Ascending aorta (tissue), 2 donors: ENCODE data around the gene TRAPPC12. TPM values are rescaled to one million over a fixed set of nuclear protein-coding genes. Genes with fewer than 3 reads are reported as not detected.
"Not testable (repeated sequence)": the region's sequence is repeated elsewhere in the genome, so short reads cannot be mapped to it uniquely, and the experiment has no call there.

Experiments
- DNase-seq, 2 donors: peaks; one replicate each; pipeline ENCODE4 v3.0.0-alpha.2; 2019; ENCODE audit warnings: low spot score in 2 of 2
- H3K27ac ChIP-seq, 2 donors: fragments of 200-600 bp; sonication (generic); one replicate each; pipeline ENCODE4 v1.5.1; 2016 to 2017; ENCODE audit warnings: mild to moderate bottlenecking in 1 of 2
- H3K27me3 ChIP-seq: fragments of 200-600 bp; sonication (generic); one replicate; pipeline ENCODE4 v1.5.1; 2017
- H3K36me3 ChIP-seq, 2 donors: fragments of 200-600 bp; sonication (generic); one replicate each; pipeline ENCODE4 v1.5.1; 2016
- H3K4me1 ChIP-seq, 2 donors: fragments of 200-600 bp; sonication (generic); one replicate each; pipeline ENCODE4 v1.5.1; 2016 to 2017; ENCODE audit warnings: mild to moderate bottlenecking in 1 of 2
- H3K4me3 ChIP-seq, 2 donors: fragments of 200-600 bp; sonication (generic); one replicate each; pipeline ENCODE4 v1.5.1; 2016 to 2017; ENCODE audit warnings: mild to moderate bottlenecking in 1 of 2
- H3K9me3 ChIP-seq, 2 donors: fragments of 200-600 bp; sonication (generic); one replicate each; pipeline ENCODE4 v1.5.1; 2016
- CTCF ChIP-seq, 3 experiments: fragments of 200-600 bp in 2 of 3; fragments of 450-650 bp in 1 of 3; sonication (generic) in 2 of 3; IDR thresholded peaks; one replicate each; pipeline ENCODE4 v1.5.1; 2016 to 2019; ENCODE audit warnings: antibody characterized with exemption in 3 of 3, mild to moderate bottlenecking in 1 of 3, moderate library complexity in 1 of 3
- intact Hi-C: fragments of 100-400 bp; cut with DNase I; formaldehyde crosslinking; loops from one replicate; pipeline ENCODE4 v1.15.1; 2023
- total RNA-seq: library from RNA; depleted of rRNA; stranded (reverse); fragments of >200 nt; gene quantifications from one replicate; pipeline ENCODE4 v1.1.0, GENCODE V29; 2016

TRAPPC12 gene
- total RNA-seq, 1 donor from 2014 or later = 94.0 TPM

DNA sequence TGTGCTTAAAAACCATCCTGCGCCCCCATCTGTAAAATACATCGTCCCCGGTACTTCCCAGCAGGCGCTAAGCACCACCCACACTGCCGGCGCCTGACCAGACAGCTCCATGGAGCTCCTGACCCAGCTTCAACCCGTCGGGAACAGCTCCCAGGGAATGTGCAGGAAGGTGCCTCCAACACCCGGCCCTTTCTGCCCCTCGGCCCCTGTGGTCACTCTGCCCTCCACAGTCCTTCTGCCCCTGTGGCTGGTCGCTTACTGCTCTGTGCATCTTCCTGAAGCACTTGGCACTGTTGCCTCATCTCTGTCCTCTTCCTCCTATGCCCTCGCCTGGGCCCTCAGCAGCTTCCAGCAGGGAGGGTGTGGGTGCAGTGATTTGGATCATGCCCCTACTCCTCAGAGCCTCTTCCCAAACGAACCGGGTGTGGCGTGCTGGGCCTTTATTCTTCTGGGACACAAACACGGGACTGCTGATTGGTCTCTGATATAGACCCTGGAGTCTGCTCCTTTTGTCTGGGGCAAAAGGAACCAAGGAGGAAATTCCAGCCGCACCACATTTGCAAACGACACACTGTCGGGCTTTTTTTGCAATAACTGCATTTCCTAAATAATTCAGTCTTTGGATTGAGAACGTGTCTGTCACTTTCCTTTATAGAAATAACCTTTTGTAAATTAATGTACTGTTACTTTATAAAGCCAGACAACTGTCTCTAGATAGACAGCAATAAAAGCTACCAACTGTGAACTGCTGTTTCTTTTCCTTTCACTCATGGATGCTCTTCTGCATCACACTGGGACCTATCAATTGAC, 73.9 kb downstream of the TRAPPC12 start:
- H3K9me3 ChIP-seq = no peaks in the 10 kb centered on the region
- intact Hi-C loops = no loop called here
- TF ChIP-seq CTCF (IDR thresholded peaks at IDR 0.05) = no peak
- H3K4me3 ChIP-seq = no peak overlapping the region
- H3K36me3 ChIP-seq = peaks cover 31 to 47% of the 10 kb centered on the region in 2 donors
- H3K27me3 ChIP-seq = no peaks in the 10 kb centered on the region
- DNase-seq = no peak
- H3K27ac ChIP-seq = no peak overlapping the region
- H3K4me1 ChIP-seq = no peaks in the 10 kb centered on the region

- H3K27ac ChIP-seq, H3K4me1 ChIP-seq, intact Hi-C loops, H3K4me3 ChIP-seq, H3K9me3 ChIP-seq, DNase-seq, H3K27me3 ChIP-seq: not testable (repeated sequence)
- H3K36me3 ChIP-seq = peaks cover 33 to 50% of the 10 kb centered on the region in 2 donors
These were observed 74.5 kb downstream of the TRAPPC12 start for GRCh38 chr2:3454005-3454404.

GRCh38 chr2:3454802-3455201, 75.3 kb downstream of the TRAPPC12 start:
- Histone ChIP-seq H3K27ac (no peak overlapping the region), H3K9me3 (no peaks in the 10 kb centered on the region), H3K4me3 (no peak overlapping the region), H3K27me3 (no peaks in the 10 kb centered on the region), H3K4me1 (no peaks in the 10 kb centered on the region), H3K36me3 (peaks cover 33 to 45% of the 10 kb centered on the region in 2 donors)
- DNase-seq = no peak
- no peak for TF ChIP-seq CTCF (IDR thresholded peaks at IDR 0.05)
- intact Hi-C loops = no loop called here

GRCh38 chr2:3456125-3456524, 76.6 kb downstream of the TRAPPC12 start:
- no peaks in the 10 kb centered on the region for H3K27me3 ChIP-seq
- intact Hi-C loops = no loop called here
- H3K9me3 ChIP-seq = no peaks in the 10 kb centered on the region
- H3K4me3 ChIP-seq = no peak overlapping the region
- H3K4me1 ChIP-seq = no peaks in the 10 kb centered on the region
- no peak for TF ChIP-seq CTCF (IDR thresholded peaks at IDR 0.05)
- no peak for DNase-seq
- H3K27ac ChIP-seq = no peak overlapping the region
- peaks cover 28 to 45% of the 10 kb centered on the region in 2 donors for H3K36me3 ChIP-seq

DNA sequence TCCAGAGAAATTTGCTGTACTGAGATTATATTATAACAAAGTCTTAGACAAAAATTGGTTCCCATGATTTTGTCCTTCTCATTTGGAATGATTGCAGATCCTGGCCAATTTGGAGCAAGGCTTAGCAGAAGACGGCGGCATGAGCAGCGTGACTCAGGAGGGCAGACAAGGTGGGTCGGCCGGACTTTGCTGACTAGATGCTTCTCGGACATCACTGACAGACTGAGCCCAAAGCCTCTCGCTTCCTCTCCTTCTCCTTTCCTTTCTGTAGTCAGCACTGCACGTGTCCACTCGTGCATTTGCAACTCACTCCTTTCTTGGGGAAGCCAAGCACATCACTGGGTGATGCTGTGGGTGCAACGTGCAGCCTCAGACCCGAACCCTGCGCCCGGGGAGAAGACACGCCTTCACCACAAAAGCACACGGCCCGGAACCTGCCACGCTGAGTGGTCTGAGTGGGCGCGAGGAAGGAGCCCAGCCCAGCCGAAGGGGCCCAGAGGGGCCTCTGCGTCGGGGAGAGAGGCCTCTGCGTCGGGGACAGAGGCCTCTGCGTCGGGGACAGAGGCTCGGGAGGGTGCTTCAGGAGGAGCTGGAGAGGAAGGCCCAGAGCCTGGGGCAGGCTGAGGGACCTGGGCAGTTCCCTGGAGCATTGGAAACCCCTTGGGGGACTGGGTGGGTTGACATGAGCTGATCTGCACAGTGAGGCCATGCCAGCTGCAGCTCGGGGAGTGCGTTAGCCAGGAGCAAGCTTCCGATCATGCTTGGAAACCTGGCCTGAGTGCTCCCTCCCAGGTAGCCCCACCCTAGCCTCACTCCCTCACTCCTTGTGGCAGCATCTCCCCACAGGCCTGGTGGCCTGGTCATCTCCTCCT, 78.3 kb downstream of the TRAPPC12 start:
- peaks cover 21 to 45% of the 10 kb centered on the region in 2 donors for H3K36me3 ChIP-seq
- H3K4me3 ChIP-seq = no peak overlapping the region
- no peak for TF ChIP-seq CTCF (IDR thresholded peaks at IDR 0.05)
- H3K9me3 ChIP-seq = no peaks in the 10 kb centered on the region
- intact Hi-C loops = no loop called here
- H3K4me1 ChIP-seq = peaks cover 5 to 6% of the 10 kb centered on the region in 2 donors
- H3K27ac ChIP-seq = no peak overlapping the region
- no peaks in the 10 kb centered on the region for H3K27me3 ChIP-seq
- peak in 1 of 2 donors; percentile 34 for DNase-seq
